ENCODE results near the gene TMEM63B. TPM values are rescaled to one million over a fixed set of nuclear protein-coding genes. Genes with fewer than 3 reads are reported as not detected.

Gene TMEM63B
- total and polyA plus RNA-seq, 2 of the 8 experiments (the other 6 are each of a cell fraction or from before 2014, with no cell fraction given), result 61.1 to 96.8 TPM

DNA sequence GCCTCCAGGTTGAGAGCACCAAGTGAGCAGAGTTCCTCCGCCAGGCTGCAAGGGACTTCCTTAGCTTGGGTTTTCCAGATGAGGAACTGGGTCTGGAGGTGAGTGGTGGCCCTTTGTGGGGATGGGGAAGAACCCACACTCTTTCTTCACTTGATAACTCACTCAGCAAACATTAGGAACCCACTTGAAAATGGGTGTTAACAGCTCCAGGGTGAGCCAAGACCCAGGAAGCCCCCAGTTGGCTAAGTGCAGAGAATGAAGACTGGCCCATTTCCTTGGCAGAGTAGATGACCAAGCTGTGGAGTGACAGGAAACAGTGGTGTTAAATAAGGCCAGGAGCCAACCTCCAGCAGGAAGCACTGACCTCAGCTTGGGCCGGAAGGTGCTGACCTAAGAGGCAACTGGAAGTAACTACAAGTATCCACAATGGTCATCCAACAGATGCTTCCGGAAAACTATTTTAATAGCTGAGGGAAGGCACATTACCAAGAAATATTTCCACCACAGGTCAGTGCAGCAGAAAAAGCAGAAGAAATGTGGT is 22.8 kb upstream of the TMEM63B start:
- H4K20me1 ChIP-seq (replicated peaks in 1 of 2; ENCODE audit: control insufficient read depth in 1 of 2, insufficient read depth in 2 of 2, low read length in 2 of 2), result peaks cover 9 to 28% of the 10 kb centered on the region in 2 experiments
- peaks cover 0 to 9% (median 0%) of the 10 kb centered on the region in 4 experiments; a peak in 2 of 7 replicates for H3K4me1 ChIP-seq (replicated peaks in 1 of 4; ENCODE audit: control insufficient read depth in 3 of 4, insufficient read depth in 4 of 4, low read length in 3 of 4)
- H4K5ac ChIP-seq (ENCODE audit: insufficient read length, low read depth, low read length), result no peak overlapping the region
- no peaks in the 10 kb centered on the region for H3K9me3 ChIP-seq (ENCODE audit: insufficient read depth in 2 of 2, low read depth in 1 of 2, low read length in 1 of 2)
- H3K4ac ChIP-seq (replicated peaks; ENCODE audit: insufficient read length, low read depth, low read length), result no peak overlapping the region
- no peak overlapping the region for H3K14ac ChIP-seq (ENCODE audit: insufficient read length)
- POLR2A ChIA-PET (ENCODE audit: partially characterized antibody), result interaction anchor here (0.8 to 2.2 kb wide), 4 partner anchors 10 to 143 kb away, joined by 3 to 5 read pairs (median 4); no protein-coding TSS in a partner anchor
- no peak overlapping the region for H2BK120ac ChIP-seq (replicated peaks; ENCODE audit: low read depth, low read length)
- H4K8ac ChIP-seq (ENCODE audit: extremely low read depth, insufficient read depth, low read length), result no peak overlapping the region
- peaks cover 0 to 6% of the 10 kb centered on the region in 2 experiments; a peak in 1 of 4 replicates for H3K79me2 ChIP-seq (ENCODE audit: control insufficient read depth in 1 of 2, insufficient read depth in 2 of 2, low read length in 2 of 2)
- H3K23me2 ChIP-seq (ENCODE audit: low read depth, low read length), result no peaks in the 10 kb centered on the region
- TF ChIP-seq POU5F1 (IDR thresholded peaks at IDR 0.05; ENCODE audit: low read depth, low read length), result no peak
- TF ChIP-seq SP2 (IDR thresholded peaks at IDR 0.05; ENCODE audit: low read length), result no peak
- H3K4me2 ChIP-seq (ENCODE audit: insufficient read depth in 1 of 2, low read depth in 2 of 2, low read length in 2 of 2), result no peak overlapping the region
- no peak overlapping the region for H3K27ac ChIP-seq (ENCODE audit: low read depth, low read length)
- H3K56ac ChIP-seq (replicated peaks; ENCODE audit: insufficient read length, low read depth, low read length), result no peak overlapping the region
- no peak overlapping the region for H3K9ac ChIP-seq (replicated peaks in 1 of 4; ENCODE audit: extremely low read depth in 1 of 4, low read depth in 3 of 4, low read length in 3 of 4)
- H3K18ac ChIP-seq (ENCODE audit: extremely low read depth, low read length), result no peak overlapping the region
- no peak overlapping the region for H3K4me3 ChIP-seq (ENCODE audit: extremely low read depth in 1 of 4, insufficient read depth in 2 of 4, low read depth in 3 of 4, low read length in 4 of 4)
- no peak overlapping the region for H2BK5ac ChIP-seq (ENCODE audit: low read depth, low read length)
- H2BK20ac ChIP-seq (ENCODE audit: low read length), result no peak overlapping the region
- H3K27me3 ChIP-seq (replicated peaks in 1 of 4; ENCODE audit: control insufficient read depth in 3 of 4, extremely low read depth in 1 of 4, insufficient read depth in 3 of 4, low read length in 3 of 4), result no peaks in the 10 kb centered on the region
- H2BK12ac ChIP-seq (ENCODE audit: low read depth, low read length), result no peak overlapping the region
- peaks cover 9 to 46% (median 16%) of the 10 kb centered on the region in 4 experiments; a peak in 7 of 8 replicates for H3K36me3 ChIP-seq (ENCODE audit: control insufficient read depth in 2 of 4, insufficient read depth in 4 of 4, low read length in 3 of 4)
- H2AK5ac ChIP-seq (ENCODE audit: low read depth, low read length), result no peak overlapping the region
- no peak overlapping the region for H2AFZ ChIP-seq (ENCODE audit: low read length)
- H2BK15ac ChIP-seq (ENCODE audit: low read length), result no peak overlapping the region
- FAIRE-seq, result no peak
- CTCF ChIA-PET (ENCODE audit: partially characterized antibody), result interaction anchor here (1.8 to 22.5 kb wide), 3 partner anchors 5 to 47 kb away, joined by 4 to 255 read pairs (median 255); no protein-coding TSS in a partner anchor
- 100% methylated on average over 3 of the region's 3 CpGs; no CpG with 5 or more reads in 1 of the 2 experiments for whole genome bisulfite sequencing, 2 experiments (ENCODE audit: extremely low coverage in 1 of 2, insufficient coverage in 1 of 2, insufficient read length in 1 of 2, insufficient replicate concordance in 2 of 2, low coverage in 1 of 2, low lambda C conversion rate in 2 of 2, missing lambda C conversion rate in 1 of 2)
- no peak for DNase-seq (ENCODE audit: low read depth in 1 of 2, low spot score in 2 of 2)
- H3K79me1 ChIP-seq (ENCODE audit: low read depth, low read length), result peaks cover 9% of the 10 kb centered on the region
- no peak overlapping the region for H3K23ac ChIP-seq (ENCODE audit: insufficient read length)
- H4K91ac ChIP-seq (replicated peaks; ENCODE audit: insufficient read length, low read length), result no peak overlapping the region

All from H1 (cell line).